ENCODE results near the gene SGIP1. TPM values are rescaled to one million over a fixed set of nuclear protein-coding genes. Genes with fewer than 3 reads are reported as not detected.

The SGIP1 gene
- total RNA-seq, 1 donor from 2014 or later = 5.3 TPM

GRCh38 chr1:66521721-66522365, 12.1 kb upstream of the SGIP1 start:
- H3K9me3 Mint-ChIP-seq = no peaks in the 10 kb centered on the region
- TF ChIP-seq CTCF (conservative IDR thresholded peaks at IDR 0.05) = no peak
- no peak overlapping the region for H3K27ac Mint-ChIP-seq (ENCODE audit: unreplicated experiment)
- DNase-seq (ENCODE audit: low read depth, low spot score) = no peak
- H3K4me1 Mint-ChIP-seq = no peaks in the 10 kb centered on the region
- no peaks in the 10 kb centered on the region for H3K36me3 Mint-ChIP-seq (ENCODE audit: low read depth)
- H3K27me3 Mint-ChIP-seq (ENCODE audit: low read depth) = no peaks in the 10 kb centered on the region
- H3K4me3 Mint-ChIP-seq = no peak overlapping the region

- TF ChIP-seq CTCF (conservative IDR thresholded peaks at IDR 0.05) = no peak
- H3K4me3 Mint-ChIP-seq = no peak overlapping the region
- H3K4me1 Mint-ChIP-seq = no peaks in the 10 kb centered on the region
- DNase-seq (ENCODE audit: low read depth, low spot score) = no peak
- no peaks in the 10 kb centered on the region for H3K9me3 Mint-ChIP-seq
- H3K36me3 Mint-ChIP-seq (ENCODE audit: low read depth) = no peaks in the 10 kb centered on the region
- H3K27me3 Mint-ChIP-seq (ENCODE audit: low read depth) = no peaks in the 10 kb centered on the region
- no peak overlapping the region for H3K27ac Mint-ChIP-seq (ENCODE audit: unreplicated experiment)
Observed at GRCh38 chr1:66523562-66523961, 10.4 kb upstream of the SGIP1 start.

DNA sequence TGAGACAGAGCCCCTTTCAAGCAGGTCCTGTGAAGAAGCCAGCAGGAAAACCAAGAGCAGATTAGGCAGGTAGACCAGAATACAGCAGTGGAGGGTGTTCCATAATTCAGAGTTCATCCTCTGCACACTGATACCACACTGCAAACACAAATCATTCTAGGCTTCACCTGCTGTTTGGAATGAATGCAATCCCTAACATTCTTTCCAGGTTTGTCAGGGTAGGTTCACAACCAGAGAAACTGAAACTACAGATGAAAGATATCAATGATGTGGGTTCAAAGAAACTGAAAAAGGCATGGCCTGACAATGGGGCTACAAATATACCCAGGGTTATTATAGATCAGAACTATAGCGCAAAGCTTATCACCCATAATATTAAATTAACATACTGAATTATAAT, 8.9 kb upstream of the SGIP1 start:
- Mint-ChIP-seq H3K9me3 (no peaks in the 10 kb centered on the region), H3K36me3 (ENCODE audit: low read depth) (no peaks in the 10 kb centered on the region), H3K27ac (ENCODE audit: unreplicated experiment) (no peak overlapping the region), H3K27me3 (ENCODE audit: low read depth) (no peaks in the 10 kb centered on the region), H3K4me3 (no peak overlapping the region), H3K4me1 (no peaks in the 10 kb centered on the region)
- no peak for DNase-seq (ENCODE audit: low read depth, low spot score)
- TF ChIP-seq CTCF (conservative IDR thresholded peaks at IDR 0.05) = no peak

- H3K27me3 Mint-ChIP-seq (ENCODE audit: low read depth) = peaks cover under 1% of the 10 kb centered on the region
- no peaks in the 10 kb centered on the region for H3K4me1 Mint-ChIP-seq
- no peak overlapping the region for H3K27ac Mint-ChIP-seq (ENCODE audit: unreplicated experiment)
- TF ChIP-seq CTCF (conservative IDR thresholded peaks at IDR 0.05) = no peak
- no peaks in the 10 kb centered on the region for H3K9me3 Mint-ChIP-seq
- no peaks in the 10 kb centered on the region for H3K36me3 Mint-ChIP-seq (ENCODE audit: low read depth)
- H3K4me3 Mint-ChIP-seq = no peak overlapping the region
- no peak for DNase-seq (ENCODE audit: low read depth, low spot score)
Observed at GRCh38 chr1:66526036-66526435, 7.9 kb upstream of the SGIP1 start.

- Mint-ChIP-seq H3K9me3 (no peaks in the 10 kb centered on the region), H3K36me3 (ENCODE audit: low read depth) (no peaks in the 10 kb centered on the region), H3K4me3 (no peak overlapping the region), H3K27me3 (ENCODE audit: low read depth) (peaks cover 8% of the 10 kb centered on the region), H3K27ac (ENCODE audit: unreplicated experiment) (no peak overlapping the region), H3K4me1 (no peaks in the 10 kb centered on the region)
- no peak for DNase-seq (ENCODE audit: low read depth, low spot score)
- TF ChIP-seq CTCF (conservative IDR thresholded peaks at IDR 0.05) = no peak
Observed at GRCh38 chr1:66526991-66527390, 7.0 kb upstream of the SGIP1 start.

Data from neural crest cell (in vitro differentiated cells).